SKM-1 treated with dmso at 0.1 percent for 144 hours (cell line): ENCODE results near the gene RNF148.
"Not testable (repeated sequence)": the region's sequence is repeated elsewhere in the genome, so short reads cannot be mapped to it uniquely, and the experiment has no call there.

Experiments used
- DNase-seq: peaks from one replicate; lab custom pipeline; 2025; ENCODE audit not compliant: unreplicated experiment; lab: John Stamatoyannopoulos, UW

The RNF148 gene

DNA sequence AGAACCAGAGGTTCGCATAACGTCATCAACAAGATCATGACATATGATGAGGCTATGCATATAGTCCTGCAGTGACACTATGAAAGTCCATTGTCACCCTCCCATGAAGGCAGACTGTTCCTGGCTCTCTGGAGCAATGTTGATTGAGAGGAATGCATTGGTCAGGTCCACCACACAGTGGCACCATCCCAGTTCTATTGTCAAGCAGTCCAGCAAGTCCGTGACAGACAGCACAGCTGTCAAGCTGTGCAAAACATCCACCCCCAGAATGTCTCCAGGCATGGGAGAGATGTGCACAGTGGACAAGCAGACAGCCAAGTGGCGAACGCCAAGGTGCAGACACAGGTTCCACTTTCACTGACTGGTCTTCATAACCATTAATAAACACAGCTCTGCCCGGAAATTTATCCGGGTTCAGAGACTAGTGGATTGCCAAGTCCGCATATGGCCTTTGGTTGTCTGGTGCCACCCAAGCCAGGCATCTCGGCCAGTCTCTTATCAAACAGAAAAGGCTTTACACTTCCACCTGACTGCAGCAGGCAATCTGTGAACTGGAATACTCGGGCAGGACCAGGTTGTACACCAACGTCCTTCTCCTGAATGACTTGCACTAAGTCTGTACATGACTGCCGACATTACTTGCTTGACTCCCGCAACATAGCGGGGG is 11.0 kb downstream of the RNF148 start:
- no peak for DNase-seq

DNA sequence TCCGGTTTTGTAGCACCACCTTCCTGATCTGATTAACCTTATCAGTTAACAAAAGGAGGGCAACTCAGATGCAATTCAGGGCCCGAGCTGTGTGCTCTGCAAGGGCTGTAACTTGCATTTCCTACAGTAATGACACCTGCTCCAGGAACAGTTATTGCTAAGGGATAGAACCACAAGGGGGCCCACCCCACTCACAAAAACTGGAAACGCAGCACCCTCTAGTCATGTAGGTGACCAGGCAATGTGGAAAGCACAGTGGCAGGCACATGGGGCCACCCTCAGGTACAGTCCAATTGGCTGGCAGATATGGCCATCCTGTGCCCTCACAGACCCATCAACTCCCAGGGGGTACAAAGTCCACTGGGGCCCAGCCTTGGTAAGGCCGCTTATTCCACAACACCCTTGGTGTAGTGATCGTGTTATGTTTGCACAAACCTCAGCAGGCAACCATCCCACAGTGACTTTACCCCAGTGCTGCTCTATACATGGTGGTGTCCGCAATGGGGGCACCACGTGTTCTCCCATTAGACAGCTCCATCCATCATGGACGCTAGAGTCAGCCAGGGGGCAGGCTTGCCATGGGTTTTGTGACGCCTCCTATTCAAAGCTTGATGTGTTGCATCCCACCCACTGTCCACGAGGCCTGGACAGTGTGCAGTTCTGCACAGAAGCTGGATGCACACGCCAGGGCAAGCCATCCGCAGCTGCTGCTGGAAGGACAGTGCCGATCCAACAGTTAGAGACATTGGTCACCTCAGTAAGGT is 13.2 kb downstream of the RNF148 start:
- no peak for DNase-seq

DNA sequence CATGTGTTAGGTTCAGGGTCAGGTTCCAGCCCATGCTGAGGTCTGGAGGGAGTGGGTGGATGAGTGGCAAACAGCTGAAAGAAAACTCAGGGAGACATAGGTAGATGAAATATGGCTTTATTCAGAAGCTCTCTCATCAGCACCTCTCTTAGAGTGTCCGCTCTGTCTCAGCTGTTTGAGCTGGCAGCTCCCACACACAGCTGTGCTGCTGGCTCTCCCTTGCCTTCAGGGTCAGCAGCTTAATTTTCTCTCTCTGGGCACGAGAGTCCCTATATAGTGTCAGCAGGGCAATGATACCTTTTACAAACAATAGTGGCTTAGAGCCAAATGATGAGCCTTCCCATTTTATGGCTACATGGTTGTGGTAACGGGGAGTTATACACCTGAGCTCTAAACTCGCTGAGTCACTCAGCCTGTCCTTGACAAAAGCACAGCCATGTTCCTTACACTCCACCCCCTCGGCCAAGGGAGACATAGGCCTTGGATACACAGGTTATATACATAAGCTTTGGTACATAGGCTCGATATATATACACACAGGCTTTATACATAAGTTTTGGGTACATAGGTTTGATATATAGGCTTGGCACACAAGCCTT is 14.2 kb downstream of the RNF148 start:
- DNase-seq = no peak

DNA sequence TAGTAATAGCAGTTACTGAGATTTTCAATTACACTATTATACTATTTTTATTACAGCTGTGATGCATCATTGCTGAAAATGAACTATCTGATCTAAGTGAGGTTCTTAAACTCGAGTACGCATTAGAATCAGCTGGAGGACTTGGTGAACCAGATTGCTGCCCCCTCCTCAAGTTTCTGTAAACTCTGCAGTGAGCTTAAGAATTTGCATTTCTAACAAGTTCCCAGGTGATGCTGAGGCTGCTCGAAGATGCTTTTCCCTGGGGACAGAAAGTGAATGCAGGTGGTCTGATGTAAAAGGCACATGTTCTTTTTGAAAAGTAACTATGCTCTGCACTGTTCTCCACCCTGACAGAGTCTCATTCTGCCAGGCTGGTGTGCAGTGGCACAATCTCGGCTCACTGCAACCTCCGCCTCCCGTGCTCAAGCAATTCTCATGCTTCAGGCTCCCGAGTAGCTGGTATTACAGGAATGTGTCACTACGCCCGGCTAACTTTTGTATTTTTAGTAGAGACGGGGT is 16.3 kb downstream of the RNF148 start:
- no peak for DNase-seq

DNA sequence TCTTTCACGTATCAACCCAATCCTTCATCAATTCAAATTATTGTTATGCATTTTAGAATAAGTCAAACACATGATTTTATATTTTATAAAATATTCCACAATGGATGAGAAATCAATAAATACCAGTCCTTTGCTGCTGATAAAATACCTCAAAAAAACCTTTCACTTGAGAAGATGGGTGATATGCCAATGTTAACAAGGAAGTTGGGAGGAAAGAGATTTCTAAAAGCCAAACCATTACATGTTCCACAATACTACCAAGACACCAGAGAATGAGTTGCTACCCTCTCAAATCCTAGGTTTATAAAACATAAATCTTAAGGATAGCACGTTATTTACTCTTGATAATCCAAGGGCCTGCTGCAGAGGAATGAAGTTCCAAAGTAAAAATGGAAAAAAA is 18.2 kb downstream of the RNF148 start:
- no peak for DNase-seq

DNA sequence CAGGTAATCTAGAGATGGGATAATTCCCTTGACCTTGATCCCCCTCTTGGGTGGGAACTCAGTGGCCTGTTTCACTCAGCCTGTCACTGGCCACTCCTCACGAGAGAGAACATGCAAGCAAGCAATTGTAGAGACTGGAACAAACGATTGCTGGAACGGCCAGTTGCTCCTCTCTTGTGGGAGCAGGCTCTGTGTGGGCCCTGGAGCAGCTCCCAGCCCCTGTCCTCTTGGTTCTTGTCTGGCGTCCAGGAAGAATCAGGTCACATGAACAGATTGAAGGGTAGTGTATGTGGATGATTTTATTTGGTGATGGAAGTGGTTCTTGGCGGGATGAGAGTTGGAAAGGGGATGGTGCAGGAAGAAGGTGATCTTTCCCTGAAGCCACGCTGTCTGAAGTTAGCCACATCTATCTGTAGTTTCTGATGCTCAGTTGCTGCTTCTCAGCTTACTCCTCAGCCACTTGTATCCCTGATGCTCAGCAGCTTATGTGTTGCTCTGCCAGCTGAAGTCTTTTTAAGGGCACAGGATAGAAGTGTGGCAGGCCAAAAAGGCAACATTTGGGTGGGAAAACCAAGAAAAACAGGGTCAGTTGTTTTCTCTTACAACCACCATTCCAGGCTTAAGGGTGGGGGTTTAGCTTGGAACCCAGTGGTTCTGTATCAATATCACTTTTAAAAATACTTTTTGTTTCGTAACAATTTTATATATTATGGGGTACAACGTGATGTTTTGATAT is 19.7 kb downstream of the RNF148 start:
- DNase-seq = no peak

DNA sequence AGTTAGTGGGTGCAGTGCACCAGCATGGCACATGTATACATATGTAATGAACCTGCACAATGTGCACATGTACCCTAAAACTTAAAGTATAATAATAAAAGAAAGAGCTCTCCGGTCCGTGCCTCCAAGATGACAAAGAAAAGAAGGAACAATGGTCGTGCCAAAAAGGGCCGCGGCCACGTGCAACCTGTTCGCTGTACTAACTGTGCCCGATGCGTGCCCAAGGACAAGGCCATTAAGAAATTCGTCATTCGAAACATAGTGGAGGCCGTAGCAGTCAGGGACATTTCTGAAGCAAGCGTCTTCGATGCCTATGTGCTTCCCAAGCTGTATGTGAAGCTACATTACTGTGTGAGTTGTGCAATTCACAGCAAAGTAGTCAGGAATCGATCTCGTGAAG is 21.5 kb downstream of the RNF148 start:
- not testable (repeated sequence) for DNase-seq

DNA sequence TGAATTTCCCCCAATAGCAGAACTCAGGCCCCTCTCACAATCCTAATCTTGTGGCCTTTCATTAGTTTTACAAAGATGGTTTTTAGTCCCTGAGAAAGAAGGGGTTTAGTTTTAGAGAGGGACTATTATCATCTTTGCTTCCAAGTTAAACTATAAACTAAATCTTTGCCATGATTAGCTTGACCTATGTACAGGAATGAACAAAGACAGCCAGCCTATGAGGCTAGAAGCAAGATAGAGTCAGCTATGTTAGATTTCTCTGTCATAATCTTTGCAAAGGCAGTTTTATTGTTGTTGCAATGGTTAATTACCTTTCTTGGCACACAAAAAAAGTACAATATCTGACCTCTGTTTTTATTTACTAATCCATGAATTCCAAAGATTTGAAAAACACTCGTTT is 22.9 kb downstream of the RNF148 start:
- no peak for DNase-seq

DNA sequence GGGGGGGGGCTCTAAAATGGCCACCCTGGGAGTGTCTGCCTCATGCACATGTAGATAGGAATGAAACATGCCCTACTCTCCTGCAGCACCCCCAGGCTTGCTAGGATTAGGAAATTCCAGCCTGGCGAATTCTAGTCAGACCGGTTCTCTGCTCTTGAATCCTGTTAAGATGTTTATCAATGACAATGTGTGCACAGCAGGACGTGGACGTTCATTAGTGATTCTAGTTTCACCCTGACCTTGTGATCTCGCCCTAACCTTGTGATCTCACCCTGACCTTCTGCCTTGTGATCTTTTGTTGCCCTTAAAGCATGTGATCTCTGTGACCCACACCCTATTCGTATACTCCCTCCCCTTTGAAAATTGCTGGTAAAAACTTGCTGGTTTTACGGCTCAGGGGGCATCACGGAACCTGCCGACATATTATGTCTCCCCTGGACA is 23.4 kb downstream of the RNF148 start:
- DNase-seq = not testable (repeated sequence)

DNA sequence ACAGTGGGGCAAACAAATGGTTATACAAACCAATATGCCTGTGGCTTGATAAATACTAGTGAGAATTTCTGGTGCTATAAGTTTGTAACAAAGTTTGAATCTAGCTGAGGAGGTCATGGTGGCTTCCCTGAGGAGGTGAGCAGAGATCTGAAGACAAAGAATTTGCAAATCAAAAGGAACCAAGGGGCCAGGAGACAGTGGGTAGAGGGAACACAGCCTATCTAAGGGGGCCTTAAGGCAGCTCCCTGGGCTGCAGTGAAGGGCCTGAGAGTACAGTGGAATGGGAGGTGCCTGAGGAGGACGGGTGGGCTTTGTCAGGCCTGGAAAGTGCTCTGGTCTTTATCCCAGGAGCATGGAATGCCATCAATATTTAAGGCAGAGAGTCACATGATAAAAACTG is 25.6 kb downstream of the RNF148 start:
- DNase-seq = no peak

DNA sequence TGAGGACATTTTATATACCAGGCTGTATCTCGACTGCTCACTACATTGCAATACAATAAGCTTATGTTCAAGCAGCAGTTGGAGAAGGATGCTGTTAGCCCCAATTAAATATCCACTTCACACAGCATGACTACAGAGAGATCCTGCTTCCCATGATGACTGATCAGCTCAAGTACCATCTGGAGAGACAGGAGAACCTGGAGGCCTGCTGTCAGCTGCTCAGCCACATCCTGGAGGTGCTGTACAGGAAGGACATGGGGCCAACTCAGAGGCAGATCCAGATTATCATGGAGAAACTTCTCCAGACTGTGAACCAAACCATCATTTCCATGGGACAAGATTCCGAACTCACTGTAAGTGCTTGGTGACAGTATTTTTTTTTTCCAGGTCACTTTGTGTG is 26.3 kb downstream of the RNF148 start:
- DNase-seq = no peak

DNA sequence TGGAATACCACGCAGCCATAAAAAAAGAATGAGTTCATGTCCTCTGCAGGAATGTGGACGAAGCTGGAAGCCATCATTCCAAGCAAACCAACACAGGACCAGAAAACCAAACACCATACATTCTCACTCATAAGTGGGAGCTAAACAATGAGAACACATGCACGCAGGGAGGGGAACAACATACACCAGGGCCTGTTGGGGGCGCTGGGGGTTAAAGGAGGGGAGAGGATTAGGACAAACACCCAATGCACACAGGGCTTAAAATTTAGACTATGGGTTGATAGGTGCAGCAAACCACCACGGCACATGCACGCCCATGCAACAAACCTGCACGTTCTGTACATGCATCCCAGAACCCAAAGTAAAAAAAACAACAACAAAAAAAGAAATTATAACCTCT is 27.1 kb downstream of the RNF148 start:
- DNase-seq = no peak

DNA sequence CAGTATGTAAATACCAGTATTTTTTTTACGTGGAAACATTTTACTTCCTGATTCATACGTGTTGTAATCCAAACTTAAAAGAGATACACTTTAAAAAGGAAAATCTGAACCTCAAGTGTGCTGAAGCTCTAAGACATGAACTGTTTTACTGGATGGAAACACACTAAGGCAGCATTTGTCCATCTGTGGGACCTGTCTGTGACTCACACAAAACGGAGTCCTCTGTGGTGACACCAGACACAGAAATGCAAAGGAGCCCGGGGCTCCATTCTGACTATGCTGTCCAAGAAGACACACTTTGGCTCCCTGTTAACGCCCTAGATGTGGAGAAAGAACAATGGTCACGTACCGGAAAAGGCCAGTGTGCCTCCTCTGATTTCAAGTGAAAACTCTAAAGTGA is 27.7 kb downstream of the RNF148 start:
- DNase-seq = no peak

DNA sequence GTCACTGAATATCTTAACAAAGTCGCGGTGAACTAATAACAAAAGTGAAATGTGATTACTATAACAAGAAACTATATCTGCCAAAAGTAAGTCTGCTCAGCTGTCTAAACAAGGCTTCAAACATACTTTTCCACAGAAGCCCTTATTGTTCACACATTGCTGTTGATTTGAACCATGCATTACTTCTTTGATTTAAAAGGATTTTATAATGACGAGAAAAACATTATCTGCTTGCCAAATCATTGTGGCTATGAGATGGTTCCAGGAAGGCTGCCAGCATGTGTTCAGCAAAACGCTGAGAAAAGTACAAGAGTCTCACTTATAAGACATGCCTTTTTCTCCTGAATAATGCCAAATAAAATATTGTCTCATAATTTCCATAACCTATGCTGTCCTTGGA is 28.2 kb downstream of the RNF148 start:
- DNase-seq = no peak

DNA sequence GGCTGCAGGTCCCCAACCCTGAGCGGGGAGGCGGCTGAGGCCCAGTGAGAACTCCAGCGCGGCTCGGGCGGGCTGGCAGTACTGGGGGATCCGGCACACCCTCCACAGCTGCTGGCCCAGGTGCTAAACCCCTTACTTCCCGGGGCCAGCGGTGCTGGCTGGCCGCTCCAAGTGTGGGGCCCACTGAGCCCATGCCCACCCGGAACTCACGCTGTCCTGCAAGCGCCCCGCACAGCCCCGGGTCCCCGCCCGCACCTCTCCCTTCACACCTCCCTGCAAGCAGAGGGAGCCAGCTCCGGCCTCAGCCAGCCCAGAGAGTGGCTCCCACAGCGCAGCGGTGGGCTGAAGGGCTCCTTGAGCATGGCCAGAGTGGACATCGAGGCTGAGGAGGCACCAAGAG is 28.8 kb downstream of the RNF148 start:
- no peak for DNase-seq

DNA sequence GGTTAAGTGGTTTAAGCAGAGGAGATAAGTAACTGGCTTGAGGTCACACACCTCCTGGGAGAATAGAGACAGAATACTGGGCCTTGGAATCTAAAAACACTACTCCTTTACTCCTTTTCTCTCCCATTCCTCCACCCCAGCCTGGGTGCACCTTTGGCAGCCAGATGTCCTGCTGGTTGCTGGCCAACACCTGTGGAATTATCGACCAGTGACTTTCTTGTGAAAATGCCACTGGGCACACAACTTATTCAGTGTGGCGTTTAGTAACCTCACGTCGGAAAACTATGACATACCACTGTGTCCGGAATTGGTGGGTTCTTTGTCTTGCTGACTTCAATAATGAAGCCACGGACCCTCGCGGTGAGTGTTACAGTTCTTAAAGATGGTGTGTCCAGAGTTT is 30.2 kb downstream of the RNF148 start:
- DNase-seq = no peak

DNA sequence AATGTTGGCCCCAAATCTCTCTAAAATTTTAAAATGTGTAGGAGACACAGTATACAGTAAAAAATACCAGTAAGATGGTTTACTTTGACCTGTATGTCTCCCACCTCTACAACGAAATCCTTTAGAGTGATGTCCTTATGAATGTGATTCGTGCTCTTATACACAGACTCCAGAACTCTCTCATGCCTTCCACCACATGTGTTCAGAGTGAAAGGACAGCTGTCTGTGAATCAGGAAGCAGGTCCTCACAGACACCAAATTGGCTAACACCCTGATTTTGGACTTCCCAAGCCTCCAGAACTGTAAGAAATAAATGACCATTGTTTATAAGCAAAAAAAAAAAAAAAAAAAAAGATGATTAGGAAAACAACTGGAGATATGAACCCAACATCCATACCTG is 39.0 kb downstream of the RNF148 start:
- no peak for DNase-seq

DNA sequence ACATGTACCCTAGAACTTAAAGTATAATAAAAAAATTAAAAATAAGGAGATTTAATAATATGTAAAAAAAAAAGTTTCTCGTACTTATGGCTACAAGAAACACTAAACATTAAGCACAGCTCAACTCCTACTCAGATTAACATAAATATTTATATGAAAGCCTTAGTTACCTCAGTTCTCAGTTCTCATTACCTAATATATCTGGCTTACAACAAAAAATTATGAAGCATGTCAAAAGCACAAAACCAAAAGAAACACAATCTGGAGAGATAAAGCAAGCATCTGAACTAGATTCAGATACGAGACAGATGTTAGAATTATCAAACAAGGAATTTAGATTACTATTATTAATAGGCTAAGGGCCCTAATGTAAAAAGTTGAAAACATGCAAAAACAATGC is 43.9 kb downstream of the RNF148 start:
- no peak for DNase-seq

DNA sequence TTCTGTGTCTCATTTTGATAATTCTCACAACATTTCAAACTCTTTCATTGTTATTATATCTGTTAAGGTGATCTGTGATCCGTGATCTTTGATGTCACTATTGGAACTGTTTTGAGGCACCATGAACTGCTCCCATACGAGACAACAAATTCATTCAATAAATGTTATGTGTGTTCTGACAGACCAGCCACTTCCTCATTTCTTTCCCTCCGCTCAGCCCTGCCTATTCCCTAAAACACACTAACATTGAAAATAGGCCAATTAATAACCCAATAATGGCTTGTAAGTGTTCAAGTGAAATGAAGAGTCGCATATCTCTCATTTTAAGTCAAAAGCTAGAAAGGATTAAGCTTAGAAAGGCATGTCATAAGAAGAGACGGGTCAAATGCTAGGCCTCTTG is 49.0 kb downstream of the RNF148 start:
- DNase-seq = no peak

DNA sequence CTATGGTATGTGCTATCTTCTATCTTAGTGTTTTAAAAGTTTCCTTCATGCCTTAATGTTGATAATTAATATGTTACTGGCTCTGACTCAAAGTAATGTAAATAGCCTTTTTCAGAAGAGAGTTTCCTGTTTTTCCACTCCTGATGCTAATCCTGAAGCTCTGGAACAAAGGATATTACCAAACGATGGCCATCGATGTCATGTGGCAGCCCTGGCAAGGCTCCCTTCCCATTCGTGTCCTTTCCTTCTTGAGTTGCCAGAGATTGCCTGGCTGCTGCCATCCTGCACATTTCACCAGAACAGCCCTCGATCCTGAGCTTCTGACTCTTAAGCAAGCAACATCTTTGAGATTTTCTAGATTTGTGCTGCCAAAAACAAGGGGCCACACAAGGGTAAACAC is 49.8 kb downstream of the RNF148 start:
- DNase-seq = no peak
